NOMO-1 treated with dmso at 0.1 percent for 144 hours (cell line): ENCODE data around the gene RNGTT.
"Not testable (repeated sequence)": the region's sequence is repeated elsewhere in the genome, so short reads cannot be mapped to it uniquely, and the experiment has no call there.

Source experiments
- DNase-seq: peaks from one replicate; lab custom pipeline; 2025; ENCODE audit not compliant: unreplicated experiment; lab: John Stamatoyannopoulos, UW

RNGTT gene

GRCh38 chr6:88963139-88964090 is at the start of gene RNGTT:
Gene RNGTT (minus strand): TSS chr6:88963618. CDS start chr6:88963409, 209 bp downstream.
- peak; percentile 96 for DNase-seq

- DNase-seq = no peak
These were observed 48.0 kb upstream of the RNGTT start for GRCh38 chr6:89011436-89011835.

- no peak for DNase-seq
These were observed 47.4 kb upstream of the RNGTT start for GRCh38 chr6:89010825-89011224.

GRCh38 chr6:89009624-89010059 is 46.2 kb upstream of the RNGTT start:
- DNase-seq = peak; percentile 57

- DNase-seq = no peak
These were observed 45.5 kb upstream of the RNGTT start for GRCh38 chr6:89008815-89009374.

GRCh38 chr6:89008001-89008814 is 44.8 kb upstream of the RNGTT start:
- DNase-seq = peak; percentile 34

GRCh38 chr6:89007209-89008000 is 44.0 kb upstream of the RNGTT start:
- no peak for DNase-seq

- DNase-seq = no peak
These were observed 39.1 kb upstream of the RNGTT start for GRCh38 chr6:89002523-89002922.

DNA sequence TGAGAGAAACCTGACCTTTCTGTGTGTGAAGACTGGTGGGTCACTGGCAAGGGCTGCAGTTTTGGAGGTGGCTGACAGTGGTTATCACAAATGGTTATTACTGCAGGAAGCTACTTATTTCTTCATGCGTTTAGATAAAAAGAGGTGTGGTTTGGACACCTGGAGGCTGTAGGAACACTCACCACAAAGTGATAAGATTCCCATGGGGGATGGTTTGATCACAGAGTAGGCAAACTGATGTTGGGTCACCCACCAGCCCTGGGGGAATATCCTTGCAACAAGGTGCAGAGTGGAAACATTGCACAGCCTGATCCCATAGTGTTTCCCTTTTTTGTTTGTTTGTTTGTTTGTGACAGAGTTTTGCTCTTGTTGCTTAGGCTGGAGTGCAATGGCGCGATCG is 33.9 kb upstream of the RNGTT start:
- DNase-seq = no peak

- no peak for DNase-seq
These were observed 29.5 kb upstream of the RNGTT start for GRCh38 chr6:88992741-88993552.

GRCh38 chr6:88989215-88989614 is 25.8 kb upstream of the RNGTT start:
- no peak for DNase-seq

DNA sequence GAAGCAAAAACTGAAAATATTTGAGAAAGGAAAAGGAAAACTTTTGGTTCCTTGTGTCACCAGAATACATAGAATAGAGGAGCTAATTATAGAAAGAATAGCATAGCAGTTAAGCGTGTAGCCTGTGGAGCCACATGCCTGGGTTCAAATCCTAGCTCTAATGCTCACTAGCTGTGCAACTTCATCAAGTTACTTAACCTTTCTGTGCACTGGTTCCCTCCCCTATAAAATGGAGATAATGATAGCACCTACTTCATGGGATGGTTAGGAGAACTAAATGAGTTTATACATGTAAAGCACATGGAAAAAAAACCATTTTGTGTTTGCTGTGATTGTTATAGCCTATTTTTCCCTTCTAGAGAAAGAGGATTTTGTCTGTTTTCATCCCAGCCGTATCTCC is 24.5 kb upstream of the RNGTT start:
- no peak for DNase-seq

- no peak for DNase-seq
These were observed 22.5 kb upstream of the RNGTT start for GRCh38 chr6:88985901-88986300.

- no peak for DNase-seq
These were observed 21.2 kb upstream of the RNGTT start for GRCh38 chr6:88984606-88985005.

GRCh38 chr6:88984152-88984551 is 20.7 kb upstream of the RNGTT start:
- DNase-seq = no peak

DNA sequence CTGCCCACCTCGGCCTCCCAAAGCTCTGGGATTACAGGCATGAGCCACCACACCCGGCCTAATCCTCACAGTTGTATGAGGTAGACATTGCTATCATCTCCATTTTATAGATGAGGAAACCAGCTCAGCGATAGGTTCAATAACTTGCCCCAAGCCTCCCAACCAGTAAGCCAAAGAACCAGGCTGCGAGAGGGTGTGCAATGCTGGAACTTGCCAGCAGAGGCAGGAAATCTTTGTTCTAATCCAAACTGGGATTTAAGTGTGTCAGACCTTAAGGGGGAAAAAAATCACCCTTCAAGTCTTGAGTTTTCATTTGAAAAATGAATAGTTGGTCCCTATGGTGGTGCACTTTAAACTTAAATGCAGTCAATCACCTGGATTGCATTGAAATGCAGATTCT is 20.1 kb upstream of the RNGTT start:
- DNase-seq = no peak

GRCh38 chr6:88983129-88983528 is 19.7 kb upstream of the RNGTT start:
- DNase-seq = not testable (repeated sequence)

DNA sequence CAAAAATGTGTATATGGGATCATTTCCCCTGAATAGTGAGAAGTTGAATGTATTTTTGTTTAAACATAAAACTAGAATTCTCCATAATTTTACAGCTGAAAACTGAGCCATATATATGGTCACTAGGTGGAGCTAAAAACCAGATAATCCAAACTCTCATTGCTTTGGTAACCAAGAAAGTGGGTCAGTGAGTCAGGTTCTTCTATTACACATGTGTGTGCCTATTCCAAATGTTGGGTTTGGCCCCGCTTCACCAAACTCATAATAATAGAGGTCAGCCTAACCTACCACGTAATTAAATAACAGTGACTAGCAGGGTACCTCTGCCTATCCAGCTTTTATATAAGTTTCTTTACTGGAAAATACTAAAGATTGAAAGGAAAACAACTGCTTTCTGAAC is 19.3 kb upstream of the RNGTT start:
- DNase-seq = peak; percentile 15

- DNase-seq = no peak
These were observed 12.0 kb upstream of the RNGTT start for GRCh38 chr6:88975369-88975768.
